GM12801 (cell line): Measurements from ENCODE around the gene HMGB1.

Experiments used
- CTCF ChIP-seq: IDR thresholded peaks from one replicate; pipeline ENCODE4 v1.5.1; 2011; ENCODE audit warnings: control low read depth; ENCODE audit not compliant: insufficient read length; ENCODE audit errors: extremely low read depth

The HMGB1 gene

GRCh38 chr13:30421093-30422053 lies 44.4 kb downstream of the HMGB1 start:
- TF ChIP-seq CTCF: no peak

GRCh38 chr13:30418717-30419459 lies 46.8 kb downstream of the HMGB1 start:
- TF ChIP-seq CTCF: no peak

GRCh38 chr13:30418075-30418716 lies 47.5 kb downstream of the HMGB1 start:
- no peak for TF ChIP-seq CTCF

GRCh38 chr13:30416471-30416870 lies 49.3 kb downstream of the HMGB1 start:
- TF ChIP-seq CTCF: no peak

GRCh38 chr13:30415430-30416030 lies 50.2 kb downstream of the HMGB1 start:
- no peak for TF ChIP-seq CTCF

GRCh38 chr13:30413842-30414241 lies 51.9 kb downstream of the HMGB1 start:
- no peak for TF ChIP-seq CTCF

- TF ChIP-seq CTCF: no peak
Measured at GRCh38 chr13:30412346-30412745, 53.4 kb downstream of the HMGB1 start.
